Inflammatory macrophage treated with lipopolysaccharide for 4 hours (primary cell): ENCODE measurements around the gene FAM228A.
"Not testable (repeated sequence)": the region's sequence is repeated elsewhere in the genome, so short reads cannot be mapped to it uniquely, and the experiment has no call there.

Experiments
- DNase-seq: peaks from one replicate; pipeline ENCODE4 v3.0.0-alpha.2; 2020

The FAM228A gene

GRCh38 chr2:24191848-24192247, 17.0 kb downstream of the FAM228A start:
- no peak for DNase-seq

- DNase-seq = not testable (repeated sequence)
These were observed 22.4 kb downstream of the FAM228A start for GRCh38 chr2:24197213-24197612.

- DNase-seq = no peak
These were observed 25.2 kb downstream of the FAM228A start for GRCh38 chr2:24199968-24200590.

DNA sequence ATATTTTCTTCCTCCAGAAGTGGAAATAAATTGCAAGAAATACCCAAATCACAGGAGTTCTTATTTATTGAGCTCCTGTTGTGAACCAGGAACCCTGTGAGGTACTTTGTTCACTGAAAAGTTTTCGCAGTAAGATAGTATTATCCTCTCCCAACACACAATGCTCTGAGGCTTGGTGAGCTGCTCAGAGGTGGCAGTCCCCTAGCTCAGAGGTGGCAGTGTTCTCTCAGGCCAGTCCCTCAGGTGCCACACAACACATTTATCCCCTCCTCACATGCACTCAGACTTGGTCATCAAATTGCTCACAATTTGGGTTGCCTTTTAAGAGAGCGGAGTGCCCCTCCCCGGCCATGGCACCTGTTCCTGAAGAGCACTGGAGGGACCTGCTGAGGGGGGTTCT, 25.9 kb downstream of the FAM228A start:
- DNase-seq = no peak

- no peak for DNase-seq
These were observed 28.4 kb downstream of the FAM228A start for GRCh38 chr2:24203029-24203786.

DNA sequence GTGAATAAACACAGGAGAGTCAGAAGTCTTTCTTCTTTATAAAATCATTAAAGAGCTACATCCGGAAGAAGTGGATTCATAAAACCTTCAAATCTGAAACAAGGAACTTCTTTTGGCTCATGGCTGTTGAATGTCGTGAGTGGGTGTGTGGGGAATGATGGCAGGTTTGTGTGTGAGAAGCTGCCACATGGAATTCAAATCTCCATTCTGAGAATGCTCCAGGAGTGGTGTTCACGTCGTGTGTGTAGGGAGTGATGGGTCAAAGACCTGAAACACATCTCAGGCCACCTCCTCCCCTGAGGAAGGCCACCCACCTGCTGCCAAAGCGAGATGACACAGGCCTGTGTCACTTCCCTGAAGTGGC, 28.9 kb downstream of the FAM228A start:
- no peak for DNase-seq

- DNase-seq = no peak
These were observed 29.7 kb downstream of the FAM228A start for GRCh38 chr2:24204505-24204904.

DNA sequence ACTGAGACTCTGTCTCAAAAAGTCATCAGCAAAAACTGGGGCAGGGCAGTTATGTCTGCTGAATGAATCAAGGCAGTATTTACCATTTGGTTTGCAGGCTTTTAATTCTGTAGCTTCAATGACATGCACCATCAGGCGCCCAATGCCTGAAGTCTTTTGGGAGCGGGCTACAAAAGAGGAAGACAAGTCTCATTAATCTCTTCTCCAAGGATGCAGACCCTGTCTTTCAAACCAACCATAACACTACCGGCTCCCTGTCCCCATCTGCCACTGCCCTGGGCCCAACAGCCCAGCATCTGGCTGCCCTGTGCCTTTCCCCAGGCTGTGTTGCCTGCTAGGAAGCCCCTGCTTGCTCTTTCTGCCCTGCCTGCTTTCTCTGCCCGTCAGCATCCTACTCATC, 30.3 kb downstream of the FAM228A start:
- DNase-seq = no peak

DNA sequence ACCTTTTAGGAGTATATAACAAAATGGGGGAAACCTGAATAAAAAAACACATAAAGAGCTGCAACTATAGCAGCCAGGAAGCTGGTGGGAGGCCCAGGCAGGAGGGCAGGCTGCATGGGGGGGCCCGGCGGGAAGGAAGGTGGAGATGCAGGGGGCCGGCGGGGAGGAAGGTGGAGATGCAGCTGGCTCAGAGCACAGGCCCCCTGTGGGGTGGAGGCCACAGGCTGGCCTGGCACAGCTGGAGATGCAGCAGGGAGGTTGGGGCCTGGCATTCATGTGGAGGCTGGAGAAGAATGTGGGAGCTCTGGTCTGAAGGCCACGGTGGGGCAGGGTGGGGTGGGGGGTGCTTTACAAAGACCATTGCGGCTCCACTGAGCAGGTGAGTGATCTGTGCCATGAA, 31.4 kb downstream of the FAM228A start:
- no peak for DNase-seq

- no peak for DNase-seq
These were observed 31.9 kb downstream of the FAM228A start for GRCh38 chr2:24206714-24207113.

GRCh38 chr2:24207359-24207758, 32.5 kb downstream of the FAM228A start:
- no peak for DNase-seq

- no peak for DNase-seq
These were observed 33.6 kb downstream of the FAM228A start for GRCh38 chr2:24208490-24208889.

DNA sequence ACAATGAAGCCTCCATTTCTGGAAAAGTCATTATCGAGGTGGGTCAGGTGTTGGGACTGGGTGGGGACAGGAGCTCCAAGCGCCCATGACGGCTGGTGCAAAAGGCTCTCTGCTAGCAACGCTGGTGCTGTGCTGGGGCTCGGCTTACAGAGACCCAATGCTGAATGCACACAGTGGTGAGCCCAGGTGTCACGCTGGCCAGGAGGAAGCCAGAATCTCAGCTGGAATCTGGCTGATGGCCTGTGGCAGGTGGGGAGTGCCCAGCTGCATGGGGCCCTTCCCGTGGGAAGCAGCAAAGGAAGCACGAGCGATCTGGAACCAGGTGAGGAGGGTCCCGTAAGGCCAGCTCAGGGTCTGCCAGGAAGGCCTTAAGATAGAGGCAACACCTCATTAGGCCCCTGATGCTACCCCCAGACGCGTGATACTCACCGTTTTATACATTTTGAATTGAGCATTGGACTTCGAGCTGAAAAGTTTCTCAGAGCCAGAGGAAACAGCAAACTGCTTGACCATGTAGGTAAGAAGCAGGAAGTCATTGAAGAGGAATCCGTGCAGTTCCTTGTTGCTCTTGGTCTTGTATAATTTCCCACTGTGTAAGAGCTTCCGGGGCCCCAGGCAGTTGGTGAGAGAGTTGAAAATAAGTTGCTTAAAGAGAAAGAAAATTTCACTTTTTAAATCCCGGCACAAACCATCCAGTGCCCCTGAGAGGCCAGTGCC, 34.7 kb downstream of the FAM228A start:
- no peak for DNase-seq

GRCh38 chr2:24210106-24210455, 35.2 kb downstream of the FAM228A start:
- DNase-seq = no peak

DNA sequence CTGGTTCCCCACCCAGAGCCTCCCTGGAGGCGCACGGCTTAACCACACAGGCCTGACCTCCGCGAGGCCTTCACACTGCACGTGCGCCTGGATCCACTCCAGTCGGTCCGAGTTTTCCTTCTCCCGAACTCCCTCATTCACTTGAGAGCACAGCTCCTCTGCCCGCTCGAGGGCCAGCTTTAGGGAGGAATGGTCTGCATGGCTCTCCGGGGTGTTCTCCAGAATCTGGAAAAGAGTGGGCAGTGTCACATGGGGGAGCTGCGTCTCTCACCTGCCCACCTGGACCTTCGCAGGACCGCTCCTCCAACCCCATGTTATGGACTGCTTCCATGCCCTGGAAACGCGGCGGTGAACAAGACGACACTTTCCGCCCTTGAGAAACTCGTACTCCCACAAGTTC, 35.9 kb downstream of the FAM228A start:
- no peak for DNase-seq

- no peak for DNase-seq
These were observed 36.6 kb downstream of the FAM228A start for GRCh38 chr2:24211408-24211807.

DNA sequence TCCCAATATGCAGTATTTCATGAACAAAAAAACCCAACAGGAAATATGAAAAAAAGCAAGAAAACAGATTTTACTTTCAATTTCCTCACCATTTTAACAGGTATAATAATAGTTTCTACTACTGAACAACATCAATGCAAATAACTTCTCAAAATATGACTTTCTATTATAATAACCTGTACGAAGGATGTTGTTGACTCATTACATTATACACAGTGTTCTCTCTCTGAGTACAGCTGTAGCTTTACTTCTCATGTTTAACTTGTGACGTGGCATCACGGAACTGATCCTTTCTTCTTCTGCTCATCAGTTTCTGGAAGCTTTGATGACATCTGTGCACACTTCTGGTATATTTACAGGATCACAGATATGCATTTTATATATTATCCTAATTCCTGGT, 40.0 kb downstream of the FAM228A start:
- no peak for DNase-seq

DNA sequence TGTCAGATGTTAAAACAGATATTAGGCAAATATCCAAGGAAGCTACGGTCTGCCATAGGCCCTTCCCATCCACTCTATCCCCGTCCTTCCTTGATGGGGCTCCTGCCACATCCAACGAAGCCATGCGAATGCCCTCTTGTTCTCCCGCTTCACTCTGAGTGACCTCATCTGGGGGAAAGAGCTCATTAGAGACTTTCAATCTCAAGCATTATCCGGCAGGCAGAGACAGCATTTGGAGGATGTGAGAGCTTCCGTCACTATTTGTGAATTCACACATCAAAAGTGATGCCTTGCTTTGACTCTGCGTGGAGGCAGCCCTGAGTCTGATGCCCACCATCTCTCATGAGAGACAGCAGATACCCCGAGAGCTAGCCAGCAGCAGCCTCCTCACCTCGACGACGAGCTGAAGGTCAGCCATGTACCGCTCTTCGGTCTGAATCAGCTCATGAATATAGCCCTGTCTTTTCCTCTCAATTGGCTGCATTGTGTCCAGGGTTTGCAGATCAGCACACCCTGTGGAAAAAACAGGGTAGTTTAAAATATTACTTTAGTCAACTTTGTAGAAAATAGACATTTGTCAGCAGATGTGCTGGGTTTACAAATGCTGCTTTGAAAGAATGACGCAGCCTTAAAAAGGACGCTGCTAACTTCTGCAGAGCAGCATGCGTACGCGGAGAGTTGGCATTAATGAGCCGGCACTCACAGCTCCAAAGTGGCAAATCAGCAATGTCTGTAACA, 45.9 kb downstream of the FAM228A start:
- no peak for DNase-seq

- no peak for DNase-seq
These were observed 46.6 kb downstream of the FAM228A start for GRCh38 chr2:24221343-24222050.

- no peak for DNase-seq
These were observed 48.1 kb downstream of the FAM228A start for GRCh38 chr2:24222946-24223345.

DNA sequence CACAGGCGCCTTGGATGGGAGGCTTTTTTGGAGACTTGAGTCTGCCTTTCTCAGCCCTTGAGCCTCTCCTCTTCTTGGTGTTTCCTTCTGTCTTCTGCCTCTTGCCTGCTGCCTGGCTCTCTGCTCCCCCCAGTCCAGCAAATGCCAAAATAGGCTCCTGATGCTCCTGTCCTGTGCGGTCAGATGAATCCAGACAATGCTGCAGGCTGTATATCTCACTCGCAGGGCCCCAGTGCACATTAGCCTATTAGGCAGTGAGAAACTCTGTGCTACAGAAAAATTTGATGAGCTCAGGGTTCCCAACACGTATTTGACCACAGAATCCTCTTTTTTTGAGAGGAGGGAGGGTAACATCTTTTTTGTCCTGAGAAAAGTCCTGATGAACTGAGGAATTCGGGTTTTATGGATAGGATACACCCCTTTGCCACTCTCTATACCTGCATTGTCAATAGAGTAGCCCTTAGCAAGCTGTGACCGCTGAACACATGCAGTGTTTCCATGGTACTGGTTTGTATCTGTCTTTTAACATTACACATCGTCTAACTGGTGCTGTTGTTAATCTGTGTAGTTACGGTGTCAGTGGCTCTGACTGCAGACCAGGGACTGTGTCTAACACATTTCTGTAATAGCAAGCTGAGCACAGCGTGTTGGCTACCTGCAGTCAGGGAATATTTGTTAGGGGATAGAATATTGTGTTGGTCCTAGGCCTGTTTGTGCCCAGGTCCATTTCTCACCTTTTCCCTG, 50.8 kb downstream of the FAM228A start:
- DNase-seq = no peak

GRCh38 chr2:24228470-24228869, 53.6 kb downstream of the FAM228A start:
- DNase-seq = no peak
